22Rv1 (cell line): Measurements from ENCODE around the gene CPXM2.

Source experiments
- CTCF ChIP-seq: fragments of 450-650 bp; IDR thresholded peaks from 2 replicates; pipeline ENCODE4 v1.5.1; 2017; ENCODE audit warnings: mild to moderate bottlenecking
- ZFX ChIP-seq: fragments of 450-650 bp; IDR thresholded peaks from 2 replicates; pipeline ENCODE4 v1.6.1; 2017; ENCODE audit warnings: antibody characterized with exemption, borderline replicate concordance

DNA sequence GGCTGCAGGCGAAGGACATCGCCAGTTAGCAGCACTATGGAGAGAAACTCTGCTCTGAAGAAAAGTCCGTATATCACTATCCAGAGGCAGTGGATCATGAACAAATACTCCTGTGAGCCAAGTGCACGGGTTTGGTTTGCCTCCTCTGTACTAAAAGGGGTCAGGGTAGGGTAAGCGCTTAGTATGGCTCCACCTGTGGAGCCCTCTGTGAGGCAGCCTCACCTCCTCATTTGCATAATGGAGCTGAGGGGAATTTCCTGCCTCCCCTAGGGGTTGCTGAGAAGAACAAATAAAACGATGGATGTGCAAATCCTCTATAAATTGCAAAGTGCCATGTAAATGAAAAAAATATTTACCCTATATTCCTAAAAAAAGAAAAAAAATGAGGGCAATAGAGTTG is 162.1 kb downstream of the CPXM2 start:
- TF ChIP-seq ZFX (no peak), CTCF (no peak)
